Sigmoid colon (tissue), 4 donors: ENCODE measurements around the gene PNMA5.

Source experiments
- EP300 ChIP-seq, 4 donors: sonication (generic); formaldehyde crosslinking; IDR thresholded peaks; one replicate each; pipeline ENCODE4 v1.6.1; 2017; ENCODE audit warnings: antibody characterized with exemption in 4 of 4
- POLR2A ChIP-seq, 2 donors: fragments of 450-650 bp; IDR thresholded peaks; one replicate each; pipeline ENCODE4 v1.6.1; 2016; ENCODE audit warnings: antibody characterized with exemption in 2 of 2, mild to moderate bottlenecking in 2 of 2, moderate library complexity in 2 of 2
- POLR2AphosphoS5 ChIP-seq, 4 donors: sonication (generic); formaldehyde crosslinking; IDR thresholded peaks; one replicate each; pipeline ENCODE4 v1.6.1; 2017; ENCODE audit warnings: antibody characterized with exemption in 4 of 4
- TF ChIP-seq, protein P1 (sequence below), 4 experiments: fragments of 450-650 bp in 3 of 4; fragments of 200-600 bp in 1 of 4; IDR thresholded peaks; one replicate each; pipeline ENCODE4 v1.5.1; 2016 to 2019; ENCODE audit warnings: antibody characterized with exemption in 4 of 4, mild to moderate bottlenecking in 3 of 4, moderate library complexity in 2 of 4

DNA sequence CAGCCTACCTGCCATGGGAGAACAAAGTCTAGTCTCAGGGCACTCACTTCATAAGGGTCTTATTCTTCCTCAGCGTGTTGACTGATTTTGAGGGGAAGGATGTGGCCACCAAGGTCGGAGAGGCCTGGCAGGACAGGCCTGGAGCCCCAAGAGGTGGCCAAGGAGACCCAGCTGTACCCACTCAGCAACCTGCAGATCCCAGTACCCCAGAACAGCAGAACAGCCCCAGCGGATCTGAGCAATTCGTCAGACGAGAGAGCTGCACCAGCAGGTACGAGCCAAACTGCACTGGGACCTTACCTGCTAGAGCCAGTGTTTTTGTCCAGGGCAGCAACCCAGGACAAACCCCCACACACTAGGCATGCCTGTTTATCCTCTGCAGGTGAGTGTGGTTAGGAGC lies 34.3 kb downstream of the PNMA5 start:
- TF ChIP-seq POLR2AphosphoS5 (IDR thresholded peaks at IDR 0.05) (no peak), POLR2A (IDR thresholded peaks at IDR 0.05) (no peak), EP300 (IDR thresholded peaks at IDR 0.05) (no peak)
- TF ChIP-seq, protein P1, sequence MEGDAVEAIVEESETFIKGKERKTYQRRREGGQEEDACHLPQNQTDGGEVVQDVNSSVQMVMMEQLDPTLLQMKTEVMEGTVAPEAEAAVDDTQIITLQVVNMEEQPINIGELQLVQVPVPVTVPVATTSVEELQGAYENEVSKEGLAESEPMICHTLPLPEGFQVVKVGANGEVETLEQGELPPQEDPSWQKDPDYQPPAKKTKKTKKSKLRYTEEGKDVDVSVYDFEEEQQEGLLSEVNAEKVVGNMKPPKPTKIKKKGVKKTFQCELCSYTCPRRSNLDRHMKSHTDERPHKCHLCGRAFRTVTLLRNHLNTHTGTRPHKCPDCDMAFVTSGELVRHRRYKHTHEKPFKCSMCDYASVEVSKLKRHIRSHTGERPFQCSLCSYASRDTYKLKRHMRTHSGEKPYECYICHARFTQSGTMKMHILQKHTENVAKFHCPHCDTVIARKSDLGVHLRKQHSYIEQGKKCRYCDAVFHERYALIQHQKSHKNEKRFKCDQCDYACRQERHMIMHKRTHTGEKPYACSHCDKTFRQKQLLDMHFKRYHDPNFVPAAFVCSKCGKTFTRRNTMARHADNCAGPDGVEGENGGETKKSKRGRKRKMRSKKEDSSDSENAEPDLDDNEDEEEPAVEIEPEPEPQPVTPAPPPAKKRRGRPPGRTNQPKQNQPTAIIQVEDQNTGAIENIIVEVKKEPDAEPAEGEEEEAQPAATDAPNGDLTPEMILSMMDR (IDR thresholded peaks at IDR 0.05) = no peak
